SK-N-MC (cell line): ENCODE data around the gene RPL9.

ENCODE experiments used
- DNase-seq: peaks from one replicate; pipeline ENCODE4 v3.0.0-alpha.2; 2011; ENCODE audit warnings: low read depth, low spot score
- H3K27ac ChIP-seq: fragments of 200-600 bp; sonication (generic); 2 replicates; pipeline ENCODE4 v1.5.1; 2016; ENCODE audit warnings: mixed run types
- H3K36me3 ChIP-seq: fragments of 200-600 bp; sonication (generic); 2 replicates; pipeline ENCODE4 v1.6.1; 2017; ENCODE audit warnings: antibody characterized with exemption, low read length, mixed read lengths; ENCODE audit not compliant: insufficient read depth
- H3K4me3 ChIP-seq: fragments of 200-600 bp; sonication (generic); 2 replicates; pipeline ENCODE4 v1.5.1; 2016
- H3K9ac ChIP-seq: fragments of 200-600 bp; sonication (generic); 2 replicates; pipeline ENCODE4 v1.8.0; 2017; ENCODE audit warnings: mixed run types, mixed read lengths; ENCODE audit not compliant: insufficient read length
- H3K9me3 ChIP-seq: fragments of 200-600 bp; sonication (generic); 2 replicates; pipeline ENCODE4 v1.6.1; 2017; ENCODE audit warnings: low read depth, mild to moderate bottlenecking, antibody characterized with exemption, low read length, moderate library complexity, mixed read lengths
- EZH2 ChIP-seq: fragments of 200-600 bp; sonication (generic); IDR thresholded peaks from one replicate; pipeline ENCODE4 v1.6.1; 2017; ENCODE audit warnings: antibody characterized with exemption
- FOXP2 ChIP-seq: optimal IDR thresholded peaks from 2 replicates; pipeline ENCODE3; 2011; ENCODE audit warnings: mild to moderate bottlenecking, moderate library complexity; ENCODE audit not compliant: insufficient read depth; ENCODE audit errors: extremely low read length, control extremely low read depth
- POLR2AphosphoS5 ChIP-seq: IDR thresholded peaks from 2 replicates; pipeline ENCODE4 v1.6.1; 2012; ENCODE audit warnings: mild to moderate bottlenecking, low read depth, low read length, borderline replicate concordance

RPL9 gene

DNA sequence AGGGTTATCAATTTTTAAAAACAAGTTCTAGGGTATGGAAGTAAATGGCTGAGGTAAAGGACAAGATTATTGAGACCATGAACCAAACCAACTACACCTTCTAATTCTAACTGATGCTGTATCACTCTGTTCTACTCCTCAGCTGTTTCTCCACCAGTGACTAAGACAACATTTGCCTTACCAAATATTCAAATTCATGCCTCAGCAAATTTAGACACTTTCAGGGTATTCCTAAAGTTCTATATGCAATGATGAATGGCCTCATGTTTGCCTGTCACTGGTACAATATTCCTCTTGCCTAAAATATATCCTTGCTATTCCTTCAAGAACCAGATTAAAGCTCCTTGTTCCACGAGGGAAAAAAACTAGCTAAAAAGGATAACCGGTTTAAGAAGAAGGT lies 5.0 kb downstream of the RPL9 start:
- TF ChIP-seq POLR2AphosphoS5 (no peak), FOXP2 (no peak), EZH2 (no peak)
- Histone ChIP-seq H3K27ac (peak overlapping the region; percentile 21), H3K36me3 (peaks cover 85% of the 10 kb centered on the region), H3K4me3 (no peak overlapping the region), H3K9me3 (no peaks in the 10 kb centered on the region), H3K9ac (no peak overlapping the region)
- no peak for DNase-seq

GRCh38 chr4:39452860-39453587 lies 5.7 kb downstream of the RPL9 start:
- no peak overlapping the region for H3K4me3 ChIP-seq
- H3K27ac ChIP-seq: peak overlapping the region; percentile 21; the same call in 1 of the 2 replicates
- H3K9ac ChIP-seq: no peak overlapping the region
- no peaks in the 10 kb centered on the region for H3K9me3 ChIP-seq
- H3K36me3 ChIP-seq: peaks cover 81% of the 10 kb centered on the region
- TF ChIP-seq EZH2: no peak
- peak; percentile 27; the same call in 1 of the 2 replicates for TF ChIP-seq POLR2AphosphoS5
- DNase-seq: no peak

- H3K27ac ChIP-seq: 0 out of 2 replicates have a peak overlapping the region, but pooled peaks have one; percentile 2
- no peak overlapping the region for H3K9ac ChIP-seq
- TF ChIP-seq FOXP2 (no peak), EZH2 (no peak), POLR2AphosphoS5 (no peak; the same call in 1 of the 2 replicates)
- H3K36me3 ChIP-seq: peaks cover 74% of the 10 kb centered on the region
- H3K4me3 ChIP-seq: no peak overlapping the region
- H3K9me3 ChIP-seq: no peaks in the 10 kb centered on the region
- no peak for DNase-seq
These were observed 6.4 kb downstream of the RPL9 start for GRCh38 chr4:39452153-39452859.

- Histone ChIP-seq H3K27ac (no peak overlapping the region; the same call in 1 of the 2 replicates), H3K9me3 (no peaks in the 10 kb centered on the region), H3K4me3 (no peak overlapping the region), H3K9ac (no peak overlapping the region), H3K36me3 (peaks cover 66% of the 10 kb centered on the region)
- no peak for DNase-seq
- TF ChIP-seq EZH2 (no peak), POLR2AphosphoS5 (0 out of 2 replicates have a peak, but pooled peaks have one; percentile 4), FOXP2 (no peak)
These were observed 7.2 kb downstream of the RPL9 start for GRCh38 chr4:39451423-39452023.

GRCh38 chr4:39450618-39451017 lies 8.1 kb downstream of the RPL9 start:
- Histone ChIP-seq H3K27ac (peak overlapping the region; percentile 80), H3K36me3 (peaks cover 57% of the 10 kb centered on the region)
- DNase-seq: no peak

GRCh38 chr4:39446842-39447573 lies 11.7 kb downstream of the RPL9 start:
- no peak overlapping the region for H3K27ac ChIP-seq
- H3K4me3 ChIP-seq: no peak overlapping the region
- no peaks in the 10 kb centered on the region for H3K9me3 ChIP-seq
- no peak overlapping the region for H3K9ac ChIP-seq
- TF ChIP-seq EZH2: no peak
- peak; percentile 21; the same call in 1 of the 2 replicates for TF ChIP-seq POLR2AphosphoS5
- DNase-seq: no peak
- H3K36me3 ChIP-seq: peaks cover 21% of the 10 kb centered on the region

More at GRCh38 chr4:39450618-39451017, 8.1 kb downstream of the RPL9 start:
- Histone ChIP-seq H3K4me3 (no peak overlapping the region), H3K9ac (no peak overlapping the region), H3K9me3 (no peaks in the 10 kb centered on the region)
- no peak for TF ChIP-seq EZH2
- 0 out of 2 replicates have a peak, but pooled peaks have one; percentile 7 for TF ChIP-seq POLR2AphosphoS5

GRCh38 chr4:39446483-39446841 lies 12.3 kb downstream of the RPL9 start:
- DNase-seq: no peak
- TF ChIP-seq POLR2AphosphoS5 (0 out of 2 replicates have a peak, but pooled peaks have one; percentile 6), FOXP2 (no peak)
- no peak overlapping the region for H3K9ac ChIP-seq
- no peak overlapping the region for H3K4me3 ChIP-seq
- no peak overlapping the region for H3K27ac ChIP-seq
- H3K9me3 ChIP-seq: no peaks in the 10 kb centered on the region
- H3K36me3 ChIP-seq: peaks cover 16% of the 10 kb centered on the region

DNA sequence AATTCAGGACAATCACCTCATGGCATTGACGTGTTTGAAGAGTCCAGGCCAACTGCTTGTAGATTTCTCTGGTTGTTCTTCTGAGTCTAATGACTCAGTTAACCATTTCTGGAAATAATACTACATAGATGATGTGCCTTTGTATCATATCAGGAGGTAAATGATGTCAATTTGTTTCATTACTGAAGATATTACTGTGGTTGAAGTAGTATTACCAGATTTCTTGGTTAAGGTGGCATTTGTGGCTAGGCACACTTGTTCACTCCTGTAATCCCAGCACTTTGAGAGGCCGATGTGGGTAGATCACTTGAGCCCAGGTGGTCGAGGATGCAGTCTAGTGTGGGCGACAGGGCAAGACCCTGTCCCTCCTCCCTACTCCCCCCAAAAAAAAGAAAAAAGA lies 15.7 kb downstream of the RPL9 start:
- no peak overlapping the region for H3K9ac ChIP-seq
- TF ChIP-seq POLR2AphosphoS5 (no peak), EZH2 (no peak)
- H3K9me3 ChIP-seq: no peaks in the 10 kb centered on the region
- no peak overlapping the region for H3K4me3 ChIP-seq
- no peak overlapping the region for H3K27ac ChIP-seq
- H3K36me3 ChIP-seq: no peaks in the 10 kb centered on the region
- no peak for DNase-seq

GRCh38 chr4:39441593-39441992 lies 17.1 kb downstream of the RPL9 start:
- TF ChIP-seq FOXP2 (no peak), EZH2 (no peak), POLR2AphosphoS5 (no peak)
- Histone ChIP-seq H3K9ac (no peak overlapping the region), H3K36me3 (no peaks in the 10 kb centered on the region), H3K9me3 (no peaks in the 10 kb centered on the region), H3K27ac (no peak overlapping the region), H3K4me3 (no peak overlapping the region)
- no peak for DNase-seq
